Chondrocyte (in vitro differentiated cells): ENCODE data around the gene CD8A. TPM values are rescaled to one million over a fixed set of nuclear protein-coding genes. Genes with fewer than 3 reads are reported as not detected.

ENCODE experiments used
- DNase-seq: peaks from one replicate; pipeline ENCODE4 v3.0.0; 2021; ENCODE audit warnings: mixed read lengths, low spot score
- H3K27ac Mint-ChIP-seq: one replicate; pipeline ENCODE4 v1.8.0; 2021; ENCODE audit warnings: mild to moderate bottlenecking, moderate library complexity, mixed read lengths; ENCODE audit not compliant: unreplicated experiment
- H3K27me3 Mint-ChIP-seq: 2 replicates; pipeline ENCODE4 v1.8.0; 2021; ENCODE audit warnings: low read depth, mixed read lengths
- H3K36me3 Mint-ChIP-seq: 2 replicates; pipeline ENCODE4 v1.8.0; 2021; ENCODE audit warnings: low read depth, mixed read lengths
- H3K4me1 Mint-ChIP-seq: 2 replicates; pipeline ENCODE4 v1.8.0; 2021; ENCODE audit warnings: low read depth, mild to moderate bottlenecking, mixed read lengths
- H3K4me3 Mint-ChIP-seq: one replicate; pipeline ENCODE4 v1.8.0; 2021; ENCODE audit warnings: mild to moderate bottlenecking, moderate library complexity, mixed read lengths; ENCODE audit not compliant: unreplicated experiment
- H3K9me3 Mint-ChIP-seq: 2 replicates; pipeline ENCODE4 v1.8.0; 2021; ENCODE audit warnings: low read depth, mixed read lengths
- total RNA-seq: library from RNA; stranded (reverse); gene quantifications from 3 replicates; pipeline ENCODE4 v1.2.1, GENCODE V29; 2021
- TF ChIP-seq, protein P1 (sequence below): fragments of 200-600 bp; sonication (generic); IDR thresholded peaks from 2 replicates; pipeline ENCODE4 v1.5.0; 2021; ENCODE audit warnings: antibody characterized with exemption, mild to moderate bottlenecking, moderate library complexity

Gene CD8A
- total RNA-seq, 1 donor from 2014 or later: not detected

- DNase-seq: no peak
- Mint-ChIP-seq H3K27ac (no peak overlapping the region), H3K4me1 (peaks cover 8% of the 10 kb centered on the region), H3K36me3 (no peaks in the 10 kb centered on the region), H3K9me3 (no peaks in the 10 kb centered on the region), H3K4me3 (no peak overlapping the region), H3K27me3 (peaks cover 22% of the 10 kb centered on the region)
- TF ChIP-seq, protein P1, sequence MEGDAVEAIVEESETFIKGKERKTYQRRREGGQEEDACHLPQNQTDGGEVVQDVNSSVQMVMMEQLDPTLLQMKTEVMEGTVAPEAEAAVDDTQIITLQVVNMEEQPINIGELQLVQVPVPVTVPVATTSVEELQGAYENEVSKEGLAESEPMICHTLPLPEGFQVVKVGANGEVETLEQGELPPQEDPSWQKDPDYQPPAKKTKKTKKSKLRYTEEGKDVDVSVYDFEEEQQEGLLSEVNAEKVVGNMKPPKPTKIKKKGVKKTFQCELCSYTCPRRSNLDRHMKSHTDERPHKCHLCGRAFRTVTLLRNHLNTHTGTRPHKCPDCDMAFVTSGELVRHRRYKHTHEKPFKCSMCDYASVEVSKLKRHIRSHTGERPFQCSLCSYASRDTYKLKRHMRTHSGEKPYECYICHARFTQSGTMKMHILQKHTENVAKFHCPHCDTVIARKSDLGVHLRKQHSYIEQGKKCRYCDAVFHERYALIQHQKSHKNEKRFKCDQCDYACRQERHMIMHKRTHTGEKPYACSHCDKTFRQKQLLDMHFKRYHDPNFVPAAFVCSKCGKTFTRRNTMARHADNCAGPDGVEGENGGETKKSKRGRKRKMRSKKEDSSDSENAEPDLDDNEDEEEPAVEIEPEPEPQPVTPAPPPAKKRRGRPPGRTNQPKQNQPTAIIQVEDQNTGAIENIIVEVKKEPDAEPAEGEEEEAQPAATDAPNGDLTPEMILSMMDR: no peak
Observed at GRCh38 chr2:86832334-86833096, 41.8 kb upstream of the CD8A start.

DNA sequence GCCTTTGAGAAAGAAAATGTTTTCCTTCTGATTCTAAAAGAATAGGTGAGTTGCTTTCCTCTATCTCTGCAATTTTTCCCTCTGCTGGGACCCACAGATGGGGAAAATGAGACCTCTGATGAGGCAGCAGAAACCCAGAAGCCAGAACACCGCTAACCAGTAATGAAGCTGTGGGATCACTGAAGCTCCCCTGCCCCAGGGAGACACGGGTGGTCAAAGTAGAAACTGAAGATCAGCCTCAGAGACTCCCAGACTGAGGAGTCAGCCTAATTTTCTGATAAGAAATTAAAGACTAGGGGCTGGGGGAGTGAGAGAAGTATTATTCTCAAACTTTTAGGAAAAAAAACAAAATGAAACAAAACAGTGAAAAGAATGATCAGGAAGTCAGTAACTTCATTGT is 40.8 kb upstream of the CD8A start:
- peaks cover 27% of the 10 kb centered on the region for H3K27me3 Mint-ChIP-seq
- DNase-seq: no peak
- TF ChIP-seq, protein P1: no peak
- no peak overlapping the region for H3K27ac Mint-ChIP-seq
- no peaks in the 10 kb centered on the region for H3K9me3 Mint-ChIP-seq
- peaks cover under 1% of the 10 kb centered on the region for H3K4me1 Mint-ChIP-seq
- no peaks in the 10 kb centered on the region for H3K36me3 Mint-ChIP-seq
- H3K4me3 Mint-ChIP-seq: no peak overlapping the region

GRCh38 chr2:86826951-86827350 is 36.2 kb upstream of the CD8A start:
- Mint-ChIP-seq H3K4me1 (no peaks in the 10 kb centered on the region), H3K27ac (no peak overlapping the region), H3K36me3 (peaks cover 2% of the 10 kb centered on the region), H3K4me3 (no peak overlapping the region), H3K9me3 (peaks cover 10% of the 10 kb centered on the region), H3K27me3 (peaks cover 44% of the 10 kb centered on the region)
- no peak for DNase-seq
- TF ChIP-seq, protein P1: no peak

GRCh38 chr2:86825693-86826381 is 35.1 kb upstream of the CD8A start:
- H3K27ac Mint-ChIP-seq: no peak overlapping the region
- H3K4me3 Mint-ChIP-seq: no peak overlapping the region
- DNase-seq: no peak
- no peaks in the 10 kb centered on the region for H3K4me1 Mint-ChIP-seq
- peaks cover 33% of the 10 kb centered on the region for H3K27me3 Mint-ChIP-seq
- H3K9me3 Mint-ChIP-seq: peaks cover 13% of the 10 kb centered on the region
- TF ChIP-seq, protein P1: no peak
- peaks cover 4% of the 10 kb centered on the region for H3K36me3 Mint-ChIP-seq

DNA sequence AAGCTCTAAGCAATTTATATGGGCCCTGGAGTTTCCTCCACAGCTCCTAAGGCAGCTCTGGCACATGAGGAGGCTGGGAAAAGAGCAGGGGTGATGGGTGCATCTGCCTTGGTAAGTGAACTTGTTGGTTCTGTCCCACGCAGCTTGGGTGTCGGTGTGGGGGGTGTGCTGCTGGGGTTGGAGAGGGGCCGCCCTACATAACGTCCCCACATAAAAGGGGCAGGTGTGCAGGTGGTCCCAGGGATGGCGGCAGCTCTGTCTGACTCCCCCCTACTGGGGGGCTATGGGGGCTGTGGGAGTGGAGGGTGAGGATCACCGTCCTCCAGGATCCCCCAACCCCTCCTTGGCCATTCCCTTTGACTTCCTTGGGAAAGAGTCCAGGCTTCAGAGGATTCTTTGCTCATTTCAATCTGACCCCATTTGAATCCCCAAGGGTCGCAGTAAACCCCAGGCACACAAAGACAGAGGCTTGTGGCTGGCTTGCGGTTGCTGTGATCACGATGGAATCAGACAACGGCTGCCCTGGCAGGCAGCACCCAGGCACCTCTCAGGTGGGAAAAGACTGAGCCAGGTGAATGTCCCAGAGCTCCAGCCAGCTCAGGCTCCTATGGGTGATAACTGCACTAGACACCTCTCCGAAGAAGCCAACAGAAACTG is 34.5 kb upstream of the CD8A start:
- peaks cover 13% of the 10 kb centered on the region for H3K9me3 Mint-ChIP-seq
- peaks cover 34% of the 10 kb centered on the region for H3K27me3 Mint-ChIP-seq
- H3K4me3 Mint-ChIP-seq: no peak overlapping the region
- TF ChIP-seq, protein P1: no peak
- H3K4me1 Mint-ChIP-seq: no peaks in the 10 kb centered on the region
- no peak for DNase-seq
- no peak overlapping the region for H3K27ac Mint-ChIP-seq
- H3K36me3 Mint-ChIP-seq: peaks cover 4% of the 10 kb centered on the region
